ENCODE measurements around the gene TM2D3.

- no peak for TF ChIP-seq CTCF (IDR thresholded peaks at IDR 0.05)
- TF ChIP-seq POLR2A (IDR thresholded peaks at IDR 0.05), result no peak
These were observed 22.8 kb upstream of the TM2D3 start for GRCh38 chr15:101675015-101675414.
